HUES48 (cell line): ENCODE data around the gene KCTD7.
A peak's percentile ranks its signal among the peaks of the same experiment; 100 is the strongest.
"Not testable (repeated sequence)": the region's sequence is repeated elsewhere in the genome, so short reads cannot be mapped to it uniquely, and the experiment has no call there.

Experiments used
- H3K27ac ChIP-seq: one replicate; pipeline ENCODE4 v1.7.0; 2013; ENCODE audit warnings: low read depth, low read length, inconsistent platforms
- H3K27me3 ChIP-seq: 2 replicates; pipeline ENCODE4 v1.6.1; 2013; ENCODE audit warnings: mild to moderate bottlenecking, low read length; ENCODE audit not compliant: control insufficient read depth, insufficient read depth
- H3K36me3 ChIP-seq: 2 replicates; pipeline ENCODE4 v1.6.1; 2013; ENCODE audit warnings: low read length; ENCODE audit not compliant: control insufficient read depth, insufficient read depth
- H3K4me1 ChIP-seq: 2 replicates; pipeline ENCODE4 v1.6.1; 2013; ENCODE audit warnings: mild to moderate bottlenecking, low read length; ENCODE audit not compliant: control insufficient read depth, insufficient read depth
- H3K4me3 ChIP-seq: 2 replicates; pipeline ENCODE4 v1.5.1; 2013; ENCODE audit warnings: mild to moderate bottlenecking, low read depth, low read length
- H3K9ac ChIP-seq: 2 replicates; pipeline ENCODE4 v1.6.1; 2013; ENCODE audit warnings: mild to moderate bottlenecking, low read depth, low read length, moderate library complexity
- H3K9me3 ChIP-seq: 2 replicates; pipeline ENCODE4 v1.6.1; 2013; ENCODE audit warnings: low read length; ENCODE audit not compliant: control insufficient read depth, insufficient read depth

The KCTD7 gene

GRCh38 chr7:66669496-66669895 lies 40.8 kb downstream of the KCTD7 start:
- H3K36me3 ChIP-seq = no peaks in the 10 kb centered on the region
- no peak overlapping the region for H3K4me3 ChIP-seq
- no peaks in the 10 kb centered on the region for H3K4me1 ChIP-seq
- no peaks in the 10 kb centered on the region for H3K9me3 ChIP-seq
- no peak overlapping the region for H3K27ac ChIP-seq
- no peaks in the 10 kb centered on the region for H3K27me3 ChIP-seq
- H3K9ac ChIP-seq = no peak overlapping the region

- H3K27ac ChIP-seq = no peak overlapping the region
Observed at GRCh38 chr7:66671034-66671433, 42.4 kb downstream of the KCTD7 start.

GRCh38 chr7:66671486-66671885 lies 42.8 kb downstream of the KCTD7 start:
- H3K27ac ChIP-seq, H3K36me3 ChIP-seq, H3K9ac ChIP-seq: not testable (repeated sequence)

More at GRCh38 chr7:66671034-66671433, 42.4 kb downstream of the KCTD7 start:
- no peaks in the 10 kb centered on the region for H3K27me3 ChIP-seq
- H3K4me3 ChIP-seq = no peak overlapping the region
- H3K9ac ChIP-seq = no peak overlapping the region
- H3K9me3 ChIP-seq = no peaks in the 10 kb centered on the region
- no peaks in the 10 kb centered on the region for H3K4me1 ChIP-seq
- no peaks in the 10 kb centered on the region for H3K36me3 ChIP-seq

GRCh38 chr7:66672432-66673123 lies 43.9 kb downstream of the KCTD7 start:
- H3K27me3 ChIP-seq, H3K9me3 ChIP-seq, H3K27ac ChIP-seq, H3K4me1 ChIP-seq, H3K4me3 ChIP-seq, H3K9ac ChIP-seq, H3K36me3 ChIP-seq: not testable (repeated sequence)

More at GRCh38 chr7:66671486-66671885, 42.8 kb downstream of the KCTD7 start:
- H3K9me3 ChIP-seq, H3K4me3 ChIP-seq, H3K4me1 ChIP-seq, H3K27me3 ChIP-seq: not testable (repeated sequence)

GRCh38 chr7:66673124-66673640 lies 44.5 kb downstream of the KCTD7 start:
- not testable (repeated sequence) for H3K9ac ChIP-seq, H3K27me3 ChIP-seq, H3K4me3 ChIP-seq, H3K4me1 ChIP-seq, H3K9me3 ChIP-seq, H3K36me3 ChIP-seq, H3K27ac ChIP-seq

GRCh38 chr7:66679633-66680244 lies 51.1 kb downstream of the KCTD7 start:
- Histone ChIP-seq H3K27ac (no peak overlapping the region), H3K9ac (no peak overlapping the region), H3K27me3 (no peaks in the 10 kb centered on the region), H3K4me3 (no peak overlapping the region), H3K4me1 (no peaks in the 10 kb centered on the region), H3K9me3 (no peaks in the 10 kb centered on the region), H3K36me3 (no peaks in the 10 kb centered on the region)

- H3K9me3 ChIP-seq = no peaks in the 10 kb centered on the region
- peak overlapping the region; percentile 95 for H3K27ac ChIP-seq
- H3K36me3 ChIP-seq = no peaks in the 10 kb centered on the region
- H3K27me3 ChIP-seq = no peaks in the 10 kb centered on the region
- H3K4me1 ChIP-seq = no peaks in the 10 kb centered on the region
- peak overlapping the region; percentile 80 for H3K9ac ChIP-seq
- H3K4me3 ChIP-seq = peak overlapping the region; percentile 89
Observed at GRCh38 chr7:66681491-66682349, 53.0 kb downstream of the KCTD7 start.

- no peaks in the 10 kb centered on the region for H3K27me3 ChIP-seq
- H3K36me3 ChIP-seq = no peaks in the 10 kb centered on the region
- peak overlapping the region; percentile 89 for H3K4me3 ChIP-seq
- peak overlapping the region; percentile 57; the same call in 1 of the 2 replicates for H3K9ac ChIP-seq
- peak overlapping the region; percentile 95 for H3K27ac ChIP-seq
- H3K9me3 ChIP-seq = no peaks in the 10 kb centered on the region
- no peaks in the 10 kb centered on the region for H3K4me1 ChIP-seq
Observed at GRCh38 chr7:66682350-66683093, 53.8 kb downstream of the KCTD7 start.

- not testable (repeated sequence) for H3K27me3 ChIP-seq, H3K36me3 ChIP-seq, H3K4me1 ChIP-seq, H3K9ac ChIP-seq, H3K27ac ChIP-seq, H3K9me3 ChIP-seq
- peak overlapping the region; percentile 89 for H3K4me3 ChIP-seq
Observed at GRCh38 chr7:66683094-66683769, 54.6 kb downstream of the KCTD7 start.

GRCh38 chr7:66683770-66684123 lies 55.1 kb downstream of the KCTD7 start:
- no peak overlapping the region for H3K9ac ChIP-seq
- H3K4me1 ChIP-seq = no peaks in the 10 kb centered on the region
- no peaks in the 10 kb centered on the region for H3K36me3 ChIP-seq
- no peak overlapping the region for H3K27ac ChIP-seq
- H3K27me3 ChIP-seq = no peaks in the 10 kb centered on the region
- H3K4me3 ChIP-seq = no peak overlapping the region
- no peaks in the 10 kb centered on the region for H3K9me3 ChIP-seq
